GM21737 (cell line): ENCODE data around the gene SNCG.
A peak's percentile ranks its signal among the peaks of the same experiment; 100 is the strongest.

Experiments
- ATAC-seq: cut with Tn5 transposase; IDR thresholded peaks from one replicate; pipeline ENCODE4 v1.9.1; 2021; ENCODE audit warnings: mild to moderate bottlenecking, moderate library complexity; ENCODE audit not compliant: unreplicated experiment

Gene SNCG

GRCh38 chr10:86960003-86960862, 1.8 kb downstream of the SNCG start:
- no peak for ATAC-seq

GRCh38 chr10:86960863-86961434, 2.5 kb downstream of the SNCG start:
- no peak for ATAC-seq

DNA sequence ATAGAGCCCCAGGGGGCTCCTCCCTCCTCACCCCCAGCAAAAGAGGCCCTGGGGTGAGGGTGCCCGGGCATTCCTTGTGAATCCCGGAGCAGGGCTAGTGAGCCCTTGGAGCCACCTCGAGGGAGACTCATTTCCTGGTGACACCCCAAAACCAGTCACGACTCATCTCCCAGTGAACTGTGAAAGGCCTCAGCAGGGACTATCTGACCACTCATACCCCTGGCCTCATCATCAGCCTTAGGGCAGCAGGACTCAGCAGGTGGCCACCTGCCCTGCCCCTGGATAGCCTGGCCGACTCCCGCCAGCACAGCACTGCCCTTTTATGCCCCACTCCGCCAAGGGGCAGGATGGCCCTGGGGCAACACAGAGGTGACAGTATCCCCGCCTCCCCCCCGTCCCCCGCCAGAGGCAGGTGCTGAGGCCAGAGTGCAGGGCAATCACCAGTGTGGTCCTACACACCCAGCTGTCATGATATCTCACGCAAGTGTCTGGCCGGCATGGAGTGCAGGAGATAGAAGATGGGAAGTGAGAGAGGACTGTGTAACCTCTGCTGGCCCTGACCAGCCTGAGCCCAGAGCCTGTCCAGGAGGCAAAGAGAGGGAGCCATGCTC, 3.2 kb downstream of the SNCG start:
- ATAC-seq: no peak

DNA sequence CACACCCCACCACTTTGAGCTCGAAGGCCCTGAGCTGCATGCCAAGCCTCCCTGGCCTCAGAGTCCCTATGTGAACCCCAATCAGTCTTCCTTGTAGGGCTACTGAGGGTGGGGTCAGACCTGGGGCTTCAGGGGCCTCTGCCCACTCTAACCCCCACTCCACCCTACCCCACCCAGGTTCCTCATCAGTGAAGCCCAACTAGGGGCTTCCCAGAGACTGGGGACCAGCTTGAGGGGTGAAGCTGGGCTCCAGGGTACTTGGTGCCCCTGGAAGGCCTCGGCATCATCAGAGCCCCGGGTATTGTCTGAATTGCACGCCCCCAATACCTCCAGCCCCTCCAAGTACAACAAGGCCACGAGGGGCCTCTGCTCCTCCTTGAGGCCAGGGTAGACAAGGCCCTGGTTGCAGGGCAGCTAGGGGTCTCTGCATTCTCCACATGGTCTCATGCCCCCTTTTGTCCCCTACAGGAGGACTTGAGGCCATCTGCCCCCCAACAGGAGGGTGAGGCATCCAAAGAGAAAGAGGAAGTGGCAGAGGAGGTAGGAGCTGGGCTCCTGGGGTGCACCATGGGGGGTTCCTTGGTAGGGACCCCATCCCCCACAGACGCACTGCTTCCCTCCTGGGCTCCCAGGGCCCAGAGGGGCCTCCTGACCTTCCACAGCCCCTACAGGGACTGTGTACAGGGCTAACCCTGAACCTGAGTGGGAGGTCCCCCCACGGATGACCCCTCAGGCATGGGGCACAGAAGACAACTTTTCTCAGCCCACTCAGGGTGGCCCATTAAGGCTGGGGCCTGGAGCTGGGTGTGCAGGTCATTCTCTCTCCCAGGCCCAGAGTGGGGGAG, 4.0 kb downstream of the SNCG start:
- no peak for ATAC-seq

DNA sequence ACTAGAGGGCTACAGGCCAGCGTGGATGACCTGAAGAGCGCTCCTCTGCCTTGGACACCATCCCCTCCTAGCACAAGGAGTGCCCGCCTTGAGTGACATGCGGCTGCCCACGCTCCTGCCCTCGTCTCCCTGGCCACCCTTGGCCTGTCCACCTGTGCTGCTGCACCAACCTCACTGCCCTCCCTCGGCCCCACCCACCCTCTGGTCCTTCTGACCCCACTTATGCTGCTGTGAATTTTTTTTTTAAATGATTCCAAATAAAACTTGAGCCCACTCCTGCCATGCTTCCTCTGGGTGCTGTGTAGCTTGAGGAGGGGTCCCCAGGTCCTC, 4.5 kb downstream of the SNCG start:
- no peak for ATAC-seq

- ATAC-seq: no peak
Observed at GRCh38 chr10:86963341-86963919, 5.0 kb downstream of the SNCG start.

GRCh38 chr10:86964061-86964846, 5.9 kb downstream of the SNCG start:
- no peak for ATAC-seq

- ATAC-seq: no peak
Observed at GRCh38 chr10:86964847-86965190, 6.4 kb downstream of the SNCG start.

DNA sequence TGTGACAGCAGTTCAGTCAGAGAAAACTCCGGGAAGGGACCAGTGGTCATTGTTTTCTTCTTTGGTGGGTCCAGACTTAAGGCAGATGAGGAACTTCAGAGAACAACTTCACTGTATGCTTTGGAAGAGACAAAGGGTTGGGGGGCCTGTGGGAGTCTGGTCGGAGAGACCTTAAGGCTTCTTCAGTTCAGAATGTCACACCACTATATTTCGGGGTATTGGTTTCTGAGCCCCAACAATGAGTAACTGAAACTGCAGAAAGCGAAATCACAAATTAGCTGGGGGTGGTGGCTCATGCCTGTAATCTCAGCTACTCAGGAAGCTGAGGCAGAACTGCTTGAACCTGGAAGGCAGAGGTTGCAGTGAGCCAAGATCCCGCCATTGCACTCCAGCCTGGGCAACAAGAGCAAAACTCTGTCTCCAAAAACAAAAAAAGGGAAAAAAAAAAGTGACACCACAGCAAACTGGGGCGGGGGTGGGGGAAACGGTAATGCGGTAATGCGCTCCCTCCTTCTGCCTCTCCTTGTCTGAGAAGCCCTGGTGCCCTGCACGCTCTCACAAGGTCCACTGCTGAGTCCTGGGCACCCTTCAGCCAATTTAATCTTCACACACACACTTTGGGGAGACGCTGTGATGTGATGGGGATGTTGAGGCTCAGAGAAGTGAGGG, 7.7 kb downstream of the SNCG start:
- ATAC-seq: no peak

- no peak for ATAC-seq
Observed at GRCh38 chr10:86967481-86967941, 9.1 kb downstream of the SNCG start.

DNA sequence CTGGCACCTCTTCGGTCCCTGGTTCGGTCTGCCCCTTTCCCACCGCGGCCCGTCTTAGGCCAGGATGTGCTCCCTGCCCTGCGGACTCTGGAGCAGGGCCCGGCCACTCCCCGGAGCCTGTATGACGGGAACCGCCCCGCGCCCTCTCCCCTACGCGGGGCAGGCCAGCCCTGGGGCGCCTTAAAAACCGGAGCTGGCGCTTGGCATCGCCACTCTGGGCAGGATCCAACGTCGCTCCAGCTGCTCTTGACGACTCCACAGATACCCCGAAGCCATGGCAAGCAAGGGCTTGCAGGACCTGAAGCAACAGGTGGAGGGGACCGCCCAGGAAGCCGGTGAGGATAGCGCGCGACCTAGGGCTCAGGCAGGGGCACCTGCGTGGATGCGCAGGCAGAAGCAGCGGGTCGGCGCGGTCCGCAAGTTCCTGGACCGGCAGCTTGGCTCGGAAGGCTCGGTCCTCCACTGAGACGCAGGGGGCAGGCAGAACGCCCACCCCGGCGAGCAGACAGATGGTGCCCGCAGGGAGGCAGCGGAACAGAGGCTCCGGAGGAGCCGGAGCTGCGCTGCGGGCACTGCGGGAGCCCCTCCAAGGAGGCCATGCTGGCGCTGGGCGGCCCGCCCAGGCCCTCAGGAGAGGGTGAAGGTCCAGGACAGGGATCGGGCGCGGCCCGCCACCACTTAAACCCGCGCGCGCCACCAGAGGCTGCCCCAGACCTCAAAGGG, 10.0 kb downstream of the SNCG start, which contains the start of gene ADIRF:
Gene ADIRF (plus strand): TSS at position 212 of the 723 bp plus-strand sequence. CDS start 63 bp downstream, at position 275.
- ATAC-seq: no peak

GRCh38 chr10:86968994-86969355, 10.6 kb downstream of the SNCG start:
- no peak for ATAC-seq

DNA sequence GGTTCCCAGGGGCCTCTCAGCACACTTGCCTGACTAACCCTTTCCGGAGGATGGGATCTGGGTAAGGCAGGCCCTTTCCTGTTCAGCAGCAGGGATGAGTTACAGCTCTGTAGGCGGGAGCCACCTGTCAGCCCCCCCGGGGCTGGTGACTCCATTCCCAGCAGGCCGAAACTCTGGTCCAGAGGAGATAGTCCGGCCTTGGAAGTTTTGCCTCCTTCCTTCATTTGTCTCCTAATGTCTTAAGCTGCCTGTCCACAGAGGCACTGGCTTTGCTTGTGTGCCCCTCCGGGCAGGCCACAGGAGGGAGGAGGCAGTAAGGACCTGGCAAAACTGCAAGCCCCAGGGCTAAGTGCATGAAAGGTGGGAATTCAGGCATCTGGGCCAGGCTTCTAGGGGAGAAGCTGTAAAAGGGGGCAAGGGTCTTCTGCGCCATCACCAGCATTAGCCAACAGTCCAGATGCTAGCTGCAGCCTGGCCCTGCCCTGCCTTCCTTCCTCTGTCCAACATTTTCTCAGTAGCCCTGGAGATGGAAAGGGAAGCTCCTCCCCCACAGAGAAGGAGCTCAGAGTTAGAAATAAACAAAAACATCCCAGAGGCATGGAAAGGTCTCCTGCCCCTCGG, 11.1 kb downstream of the SNCG start:
- no peak for ATAC-seq

DNA sequence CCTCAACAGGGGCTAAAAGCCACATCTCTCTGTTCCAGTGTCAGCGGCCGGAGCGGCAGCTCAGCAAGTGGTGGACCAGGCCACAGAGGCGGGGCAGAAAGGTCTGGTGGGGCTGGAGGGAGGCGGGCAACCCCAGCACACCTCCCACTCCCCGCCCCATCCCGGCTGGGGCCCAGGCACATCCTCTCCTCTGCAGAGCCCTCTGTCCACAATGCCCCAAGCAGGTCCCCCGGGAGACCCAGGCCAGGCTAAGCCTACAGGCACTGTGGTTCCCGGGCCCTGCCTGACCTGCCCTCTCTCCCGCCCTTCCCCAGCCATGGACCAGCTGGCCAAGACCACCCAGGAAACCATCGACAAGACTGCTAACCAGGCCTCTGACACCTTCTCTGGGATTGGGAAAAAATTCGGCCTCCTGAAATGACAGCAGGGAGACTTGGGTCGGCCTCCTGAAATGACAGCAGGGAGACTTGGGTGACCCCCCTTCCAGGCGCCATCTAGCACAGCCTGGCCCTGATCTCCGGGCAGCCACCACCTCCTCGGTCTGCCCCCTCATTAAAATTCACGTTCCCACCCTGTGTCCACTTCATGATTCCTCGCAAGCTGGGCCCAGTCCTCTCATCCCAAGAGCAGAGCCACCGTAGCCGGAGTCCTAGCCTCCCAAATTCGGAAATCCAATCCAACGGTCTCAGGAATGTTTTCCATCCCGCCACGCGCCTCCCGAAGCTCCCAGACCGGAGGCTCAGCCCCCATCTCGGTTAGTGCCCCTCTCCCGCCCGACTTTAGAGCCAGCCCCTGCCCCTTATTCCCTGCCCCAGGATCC, 12.0 kb downstream of the SNCG start:
- ATAC-seq: no peak

DNA sequence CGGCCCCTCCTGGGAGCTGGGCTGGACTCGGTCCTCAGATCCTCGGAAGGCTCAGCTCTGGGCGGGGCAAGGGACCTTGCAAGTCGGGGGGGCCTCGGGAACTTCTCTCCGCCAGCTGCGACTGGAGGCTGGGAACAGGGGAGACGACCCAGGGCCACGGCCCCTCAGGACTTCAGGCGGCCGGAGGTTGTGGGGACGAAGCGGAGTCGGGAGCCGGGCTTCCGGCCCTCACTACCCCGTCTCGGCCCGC, 12.5 kb downstream of the SNCG start:
- ATAC-seq: no peak

- peak; percentile 76 for ATAC-seq
Observed at GRCh38 chr10:86971232-86971991, 13.0 kb downstream of the SNCG start.
